Fibroblast of villous mesenchyme (primary cell): ENCODE measurements around the gene CHN1. TPM values are rescaled to one million over a fixed set of nuclear protein-coding genes. Genes with fewer than 3 reads are reported as not detected.

Experiments used
- DNase-seq: peaks from one replicate; pipeline ENCODE4 v3.0.0-alpha.2; 2010; ENCODE audit warnings: low read depth
- H3K4me3 ChIP-seq: 2 replicates; pipeline ENCODE4 v1.5.1; 2011; ENCODE audit warnings: low read depth, mild to moderate bottlenecking, low read length
- total RNA-seq: library from RNA; depleted of rRNA; stranded (reverse); fragments of >200 nt; gene quantifications from 2 replicates; pipeline ENCODE4 v1.2.3, GENCODE V29; 2012
- TF ChIP-seq, protein P1 (sequence below): IDR thresholded peaks from 2 replicates; pipeline ENCODE4 v1.5.1; 2012; ENCODE audit warnings: low read depth, mild to moderate bottlenecking, low read length; ENCODE audit not compliant: insufficient read depth

CHN1 gene
- total RNA-seq, 1 donor = 45.3 TPM

DNA sequence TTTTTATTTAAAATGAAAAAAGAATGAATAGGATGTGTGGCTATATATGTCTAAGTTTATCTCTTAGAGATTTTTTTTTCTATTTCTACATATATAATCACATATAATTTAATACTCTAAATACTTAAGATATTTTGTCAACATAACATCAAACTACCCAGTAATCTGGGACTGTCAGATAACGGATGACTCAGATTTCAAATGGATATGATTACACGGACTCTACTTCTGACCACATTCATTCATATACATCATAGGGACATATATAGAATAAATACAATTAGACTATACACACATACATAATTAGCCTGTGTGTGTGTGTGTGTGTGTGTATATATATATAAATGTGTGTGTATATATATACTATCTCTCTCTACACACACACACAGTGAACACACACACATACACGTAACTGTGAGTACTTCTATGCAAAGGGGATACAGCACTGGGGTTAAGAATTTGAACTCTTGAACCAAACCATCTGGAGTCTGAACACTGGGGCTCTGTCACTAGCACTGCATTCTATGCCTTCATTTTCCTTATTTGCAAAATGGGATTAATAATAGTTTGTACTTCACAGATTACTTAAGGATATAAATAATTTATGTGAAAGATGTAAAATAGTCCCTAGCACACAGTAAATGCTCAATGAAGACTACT lies 59.5 kb downstream of the CHN1 start:
- no peak overlapping the region for H3K4me3 ChIP-seq
- TF ChIP-seq, protein P1, sequence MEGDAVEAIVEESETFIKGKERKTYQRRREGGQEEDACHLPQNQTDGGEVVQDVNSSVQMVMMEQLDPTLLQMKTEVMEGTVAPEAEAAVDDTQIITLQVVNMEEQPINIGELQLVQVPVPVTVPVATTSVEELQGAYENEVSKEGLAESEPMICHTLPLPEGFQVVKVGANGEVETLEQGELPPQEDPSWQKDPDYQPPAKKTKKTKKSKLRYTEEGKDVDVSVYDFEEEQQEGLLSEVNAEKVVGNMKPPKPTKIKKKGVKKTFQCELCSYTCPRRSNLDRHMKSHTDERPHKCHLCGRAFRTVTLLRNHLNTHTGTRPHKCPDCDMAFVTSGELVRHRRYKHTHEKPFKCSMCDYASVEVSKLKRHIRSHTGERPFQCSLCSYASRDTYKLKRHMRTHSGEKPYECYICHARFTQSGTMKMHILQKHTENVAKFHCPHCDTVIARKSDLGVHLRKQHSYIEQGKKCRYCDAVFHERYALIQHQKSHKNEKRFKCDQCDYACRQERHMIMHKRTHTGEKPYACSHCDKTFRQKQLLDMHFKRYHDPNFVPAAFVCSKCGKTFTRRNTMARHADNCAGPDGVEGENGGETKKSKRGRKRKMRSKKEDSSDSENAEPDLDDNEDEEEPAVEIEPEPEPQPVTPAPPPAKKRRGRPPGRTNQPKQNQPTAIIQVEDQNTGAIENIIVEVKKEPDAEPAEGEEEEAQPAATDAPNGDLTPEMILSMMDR = no peak
- DNase-seq = no peak

DNA sequence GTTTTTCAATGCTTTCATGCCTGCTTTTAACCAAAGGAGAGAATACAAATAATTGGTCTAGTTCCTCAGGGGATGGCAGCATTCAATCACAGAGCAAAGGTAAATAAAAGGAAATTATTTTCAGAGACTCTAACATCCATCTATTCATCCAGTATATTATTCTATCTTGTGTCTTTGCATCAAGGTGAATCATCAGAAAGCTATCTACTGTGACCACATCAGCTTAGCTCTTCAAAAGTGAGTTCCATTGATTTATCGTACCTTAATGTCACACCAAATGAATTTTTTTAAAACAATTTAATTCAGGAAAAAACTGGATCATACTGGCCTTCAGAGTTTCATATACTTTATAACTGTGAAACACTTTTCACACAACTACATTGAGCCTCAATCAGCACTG lies 66.1 kb downstream of the CHN1 start:
- TF ChIP-seq, protein P1 = no peak

DNA sequence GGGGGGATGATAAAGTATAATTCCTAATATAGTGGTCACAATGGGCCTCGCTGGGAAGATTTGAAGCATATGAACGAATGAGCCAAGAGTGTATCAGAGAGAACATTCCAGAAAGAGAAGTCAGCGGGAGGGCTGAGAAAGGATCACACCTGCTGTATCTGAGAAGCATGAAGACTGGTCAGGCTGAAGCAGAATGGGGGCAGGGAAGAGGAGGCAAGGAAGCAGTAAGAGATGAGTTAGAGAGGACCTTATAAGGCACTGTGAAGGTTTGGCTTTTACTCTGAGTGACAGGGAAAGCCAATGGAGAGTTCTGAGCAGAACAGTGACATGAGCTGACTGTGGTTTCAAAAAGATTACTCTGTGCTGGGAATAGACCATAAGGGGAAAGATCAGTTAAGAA lies 73.5 kb downstream of the CHN1 start:
- no peak overlapping the region for H3K4me3 ChIP-seq
- no peak for DNase-seq
- TF ChIP-seq, protein P1 = no peak

More for the DNA sequence above, 66.1 kb downstream of the CHN1 start:
- DNase-seq = peak; percentile 64
- no peak overlapping the region for H3K4me3 ChIP-seq

DNA sequence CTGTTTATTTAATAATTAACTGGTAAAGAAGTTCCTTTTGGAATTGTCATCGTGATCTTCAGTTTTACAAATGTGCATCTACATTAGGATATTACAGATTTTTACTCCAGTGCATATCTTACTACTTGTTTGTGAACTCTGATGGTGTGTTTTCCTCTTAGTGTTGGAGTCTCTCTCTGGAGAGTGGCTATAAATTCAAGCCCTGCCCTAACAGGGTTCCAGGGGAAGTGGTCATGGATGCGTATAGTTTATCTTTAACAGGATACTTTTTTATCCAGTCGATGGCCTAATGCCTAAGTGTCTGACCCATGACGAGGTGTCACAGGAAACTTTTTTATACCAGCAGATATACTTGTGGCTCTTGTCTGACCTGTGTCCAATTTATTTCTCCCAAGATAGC lies 75.4 kb downstream of the CHN1 start:
- TF ChIP-seq, protein P1 = no peak

DNA sequence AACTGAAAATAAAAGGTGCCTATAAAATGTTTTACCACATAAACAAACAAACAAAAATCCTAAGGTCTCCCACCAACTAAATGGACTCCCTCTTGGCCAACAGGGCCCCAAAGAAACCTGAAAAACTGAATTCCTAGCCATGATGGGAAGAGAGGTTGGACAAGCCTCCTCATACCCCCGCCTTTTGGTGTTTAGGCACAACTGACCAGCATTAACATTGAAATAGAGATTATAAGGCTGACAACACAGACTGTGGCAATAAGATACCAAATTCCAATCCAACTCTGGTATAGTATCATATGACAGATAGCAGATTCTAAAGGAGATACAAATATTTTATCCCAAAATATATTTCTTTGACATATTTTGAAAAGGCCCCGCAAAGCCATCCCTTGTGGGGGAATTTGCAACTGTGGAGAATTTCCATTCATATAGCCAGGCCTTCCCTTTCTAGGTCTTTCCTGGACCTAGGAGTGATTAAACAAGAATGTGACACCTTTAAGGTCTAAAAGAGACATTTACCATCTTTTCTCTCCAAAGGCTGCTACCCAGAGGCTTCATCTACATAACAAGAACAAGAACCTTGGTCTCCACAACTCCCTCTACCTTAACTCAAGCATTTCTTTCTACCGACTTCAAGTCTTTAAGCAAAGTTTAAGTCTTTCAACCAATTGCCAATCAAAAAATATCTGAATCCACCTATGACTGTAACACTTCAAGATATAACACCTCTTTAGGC lies 80.0 kb downstream of the CHN1 start:
- TF ChIP-seq, protein P1 = no peak
- no peak overlapping the region for H3K4me3 ChIP-seq
- DNase-seq = no peak

More for the DNA sequence above, 75.4 kb downstream of the CHN1 start:
- DNase-seq = no peak
- no peak overlapping the region for H3K4me3 ChIP-seq

DNA sequence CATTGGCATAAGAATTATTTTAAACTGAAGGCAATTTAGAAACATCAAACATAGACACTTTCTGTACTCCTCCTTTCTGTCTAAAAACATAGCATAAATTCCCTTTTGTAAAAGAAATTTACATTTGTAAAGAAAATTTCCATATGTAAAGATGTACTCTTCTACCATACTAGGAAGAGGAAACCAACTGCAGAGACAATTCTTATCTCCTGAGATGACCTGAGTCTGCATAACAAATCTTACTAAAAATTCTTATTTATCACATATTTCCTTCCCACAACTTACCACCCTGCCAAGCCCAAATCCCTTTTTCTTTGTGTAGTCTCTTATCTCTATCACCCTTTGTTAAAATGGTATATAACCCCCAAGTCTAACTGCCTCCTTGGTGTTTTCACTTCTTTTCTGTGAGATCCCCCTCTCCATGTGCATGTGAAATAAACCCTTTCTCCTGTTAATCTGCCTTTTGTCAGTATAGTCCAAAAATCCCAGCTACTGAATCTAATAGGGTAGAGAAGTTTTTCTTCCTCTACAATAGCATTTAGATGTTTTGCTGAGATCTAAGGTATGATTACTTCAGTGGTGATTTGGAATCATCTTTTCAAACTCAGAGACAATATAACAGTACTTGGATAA lies 81.0 kb downstream of the CHN1 start:
- no peak overlapping the region for H3K4me3 ChIP-seq
- DNase-seq = no peak
- TF ChIP-seq, protein P1 = no peak
